Osteoblast (primary cell): Measurements from ENCODE around the gene PTGDS. TPM values are rescaled to one million over a fixed set of nuclear protein-coding genes. Genes with fewer than 3 reads are reported as not detected.

Experiments
- DNase-seq: peaks from one replicate; pipeline ENCODE4 v3.0.0; 2011; ENCODE audit warnings: low spot score, mixed read lengths; ENCODE audit not compliant: insufficient read length; ENCODE audit errors: missing footprints
- H2AFZ ChIP-seq: 2 replicates; pipeline ENCODE4 v1.6.0; 2011; ENCODE audit warnings: mild to moderate bottlenecking, low read length
- H3K27ac ChIP-seq: 2 replicates; pipeline ENCODE4 v1.5.1; 2011; ENCODE audit warnings: mild to moderate bottlenecking, low read depth, low read length, moderate library complexity
- H3K27me3 ChIP-seq: 2 replicates; pipeline ENCODE4 v1.6.0; 2012; ENCODE audit warnings: mild to moderate bottlenecking, control low read depth, inconsistent platforms, low read length, moderate library complexity; ENCODE audit not compliant: insufficient read depth
- H3K36me3 ChIP-seq: 2 replicates; pipeline ENCODE4 v1.5.1; 2011; ENCODE audit warnings: mild to moderate bottlenecking, low read length, control low read depth, moderate library complexity; ENCODE audit not compliant: insufficient read depth
- H3K4me1 ChIP-seq: 2 replicates; pipeline ENCODE4 v1.5.1; 2011; ENCODE audit warnings: mild to moderate bottlenecking, low read length, control low read depth, moderate library complexity; ENCODE audit not compliant: insufficient read depth
- H3K4me2 ChIP-seq: 2 replicates; pipeline ENCODE4 v1.6.0; 2011; ENCODE audit warnings: mild to moderate bottlenecking, low read length; ENCODE audit not compliant: insufficient read depth
- H3K4me3 ChIP-seq: fragments of 200-600 bp; sonication (generic); 3 replicates; pipeline ENCODE4 v1.5.1; 2012; ENCODE audit warnings: mild to moderate bottlenecking, low read length, inconsistent platforms; ENCODE audit not compliant: insufficient read depth
- H3K79me2 ChIP-seq: 2 replicates; pipeline ENCODE4 v1.6.0; 2012; ENCODE audit warnings: mild to moderate bottlenecking, low read length, control low read depth, inconsistent platforms; ENCODE audit not compliant: insufficient read depth
- H3K9me3 ChIP-seq: 2 replicates; pipeline ENCODE4 v1.5.1; 2011; ENCODE audit warnings: low read depth, low read length, control low read depth
- H4K20me1 ChIP-seq: 2 replicates; pipeline ENCODE4 v1.6.0; 2012; ENCODE audit warnings: mild to moderate bottlenecking, low read length, control low read depth; ENCODE audit not compliant: insufficient read depth
- CTCF ChIP-seq: IDR thresholded peaks from 2 replicates; pipeline ENCODE4 v1.5.1; 2011; ENCODE audit warnings: mild to moderate bottlenecking, low read depth, low read length, moderate library complexity; ENCODE audit errors: extremely low read depth
- total RNA-seq: library from RNA; depleted of rRNA; stranded (reverse); fragments of >200 nt; gene quantifications from 2 replicates; pipeline ENCODE4 v1.2.3, GENCODE V29; 2012

PTGDS gene
- total RNA-seq, 1 donor = 57.9 TPM

DNA sequence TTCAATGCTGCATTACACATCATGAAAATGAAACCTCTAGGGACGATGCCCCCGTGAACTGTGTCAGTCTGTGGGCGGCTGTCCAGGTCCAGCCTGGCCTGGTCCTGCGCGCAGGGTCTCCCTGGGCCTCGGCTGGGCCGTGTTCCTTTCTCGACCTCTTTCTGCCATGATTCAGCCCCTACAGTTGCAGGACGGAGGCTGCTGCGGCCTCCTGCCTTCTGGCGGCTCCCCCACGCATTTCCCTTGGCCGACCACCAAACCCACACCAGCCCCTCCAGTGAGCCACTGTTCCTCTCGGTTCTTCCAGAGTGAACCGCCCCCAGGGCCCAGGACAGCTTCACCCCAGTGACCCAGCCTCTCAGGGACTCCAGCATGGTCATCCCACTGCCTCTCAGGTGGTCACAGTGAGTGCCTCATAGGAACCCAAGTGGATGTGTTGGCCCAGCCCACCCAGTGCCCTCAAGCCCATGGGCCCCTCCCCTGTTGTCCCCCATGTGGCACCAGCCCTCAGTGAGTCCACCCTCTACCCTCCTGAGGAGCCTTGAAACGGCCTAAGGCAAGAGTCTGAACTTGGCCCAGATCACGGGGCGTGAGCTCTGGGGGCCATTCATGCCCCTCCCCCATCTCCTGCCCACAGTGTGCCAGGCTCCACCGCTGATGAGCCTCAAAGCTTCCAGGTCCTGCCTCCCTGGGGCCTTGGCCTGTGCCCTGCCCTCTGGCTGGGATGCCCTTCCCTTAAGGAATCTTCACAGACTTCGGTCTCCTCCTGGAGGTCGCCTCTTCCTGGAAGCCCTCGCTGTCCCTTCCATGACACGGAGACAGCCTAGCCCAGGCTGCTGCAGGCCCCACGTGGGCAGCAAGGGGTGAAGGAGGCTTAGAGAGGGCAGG is 29.1 kb downstream of the PTGDS start:
- H3K4me1 ChIP-seq = peaks cover 4% of the 10 kb centered on the region
- no peak for TF ChIP-seq CTCF
- no peak overlapping the region for H2AFZ ChIP-seq
- H3K27ac ChIP-seq = no peak overlapping the region
- H4K20me1 ChIP-seq = no peaks in the 10 kb centered on the region
- no peak overlapping the region for H3K4me2 ChIP-seq
- no peak overlapping the region for H3K4me3 ChIP-seq
- no peaks in the 10 kb centered on the region for H3K79me2 ChIP-seq
- H3K27me3 ChIP-seq = no peaks in the 10 kb centered on the region
- H3K9me3 ChIP-seq = no peaks in the 10 kb centered on the region
- H3K36me3 ChIP-seq = no peaks in the 10 kb centered on the region
- DNase-seq = no peak

GRCh38 chr9:137007108-137007815 is 30.0 kb downstream of the PTGDS start:
- Histone ChIP-seq H3K4me3 (no peak overlapping the region), H3K27me3 (no peaks in the 10 kb centered on the region), H3K4me1 (peaks cover 4% of the 10 kb centered on the region), H3K27ac (no peak overlapping the region), H3K4me2 (no peak overlapping the region), H3K36me3 (no peaks in the 10 kb centered on the region), H3K9me3 (no peaks in the 10 kb centered on the region), H4K20me1 (no peaks in the 10 kb centered on the region), H3K79me2 (no peaks in the 10 kb centered on the region), H2AFZ (no peak overlapping the region)
- no peak for DNase-seq
- TF ChIP-seq CTCF = no peak

DNA sequence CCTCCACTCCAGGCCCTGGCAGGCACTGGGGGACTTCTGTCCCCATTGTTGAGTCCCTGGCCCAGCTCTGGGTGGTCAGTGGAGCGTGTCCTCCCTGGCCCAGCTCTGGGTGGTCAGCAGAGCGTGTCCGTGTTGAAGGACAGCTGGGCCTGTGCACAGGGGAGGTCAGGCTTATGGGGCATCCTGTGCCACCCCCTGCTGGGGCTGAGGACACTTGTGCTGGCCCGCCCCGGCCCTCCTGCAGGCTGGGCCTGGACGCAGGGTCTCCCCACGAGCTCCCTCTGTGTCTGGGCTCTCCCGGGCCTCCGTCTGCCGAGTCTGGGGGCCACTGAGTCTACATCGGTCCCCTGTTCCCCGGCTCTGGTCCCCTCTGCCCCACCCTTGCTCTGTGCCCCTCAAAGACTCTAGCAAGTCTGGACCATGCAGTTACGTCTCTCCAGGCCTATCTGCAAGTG is 30.5 kb downstream of the PTGDS start:
- no peak overlapping the region for H2AFZ ChIP-seq
- DNase-seq = no peak

More for the DNA sequence above, 30.5 kb downstream of the PTGDS start:
- Histone ChIP-seq H3K4me1 (peaks cover 4% of the 10 kb centered on the region), H3K4me3 (no peak overlapping the region), H3K27me3 (no peaks in the 10 kb centered on the region), H3K9me3 (no peaks in the 10 kb centered on the region), H3K36me3 (no peaks in the 10 kb centered on the region), H3K79me2 (no peaks in the 10 kb centered on the region), H3K4me2 (no peak overlapping the region), H4K20me1 (no peaks in the 10 kb centered on the region), H3K27ac (no peak overlapping the region)
- no peak for TF ChIP-seq CTCF
